ENCODE measurements around the gene NUP214.

DNA sequence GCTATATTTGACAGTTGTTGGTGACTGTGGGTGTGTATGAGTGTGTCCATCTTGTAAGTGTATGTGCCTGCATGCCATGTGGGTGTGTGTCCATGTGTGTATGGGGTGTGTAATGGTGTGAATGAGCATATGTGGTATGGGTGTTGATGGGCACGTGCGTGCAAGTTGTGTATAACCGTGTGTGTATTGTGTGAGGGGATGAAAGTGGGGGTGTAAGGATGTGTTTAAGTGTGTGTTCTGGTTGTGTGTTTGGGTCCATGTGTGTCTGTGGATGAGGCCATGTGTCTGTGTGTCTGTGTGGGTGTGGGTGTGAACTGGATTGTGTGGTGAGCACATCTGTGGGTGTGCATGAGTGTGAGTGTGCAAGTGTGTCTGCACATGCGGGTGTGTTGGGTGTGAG is 156.8 kb downstream of the NUP214 start:
- TF ChIP-seq, protein P1, sequence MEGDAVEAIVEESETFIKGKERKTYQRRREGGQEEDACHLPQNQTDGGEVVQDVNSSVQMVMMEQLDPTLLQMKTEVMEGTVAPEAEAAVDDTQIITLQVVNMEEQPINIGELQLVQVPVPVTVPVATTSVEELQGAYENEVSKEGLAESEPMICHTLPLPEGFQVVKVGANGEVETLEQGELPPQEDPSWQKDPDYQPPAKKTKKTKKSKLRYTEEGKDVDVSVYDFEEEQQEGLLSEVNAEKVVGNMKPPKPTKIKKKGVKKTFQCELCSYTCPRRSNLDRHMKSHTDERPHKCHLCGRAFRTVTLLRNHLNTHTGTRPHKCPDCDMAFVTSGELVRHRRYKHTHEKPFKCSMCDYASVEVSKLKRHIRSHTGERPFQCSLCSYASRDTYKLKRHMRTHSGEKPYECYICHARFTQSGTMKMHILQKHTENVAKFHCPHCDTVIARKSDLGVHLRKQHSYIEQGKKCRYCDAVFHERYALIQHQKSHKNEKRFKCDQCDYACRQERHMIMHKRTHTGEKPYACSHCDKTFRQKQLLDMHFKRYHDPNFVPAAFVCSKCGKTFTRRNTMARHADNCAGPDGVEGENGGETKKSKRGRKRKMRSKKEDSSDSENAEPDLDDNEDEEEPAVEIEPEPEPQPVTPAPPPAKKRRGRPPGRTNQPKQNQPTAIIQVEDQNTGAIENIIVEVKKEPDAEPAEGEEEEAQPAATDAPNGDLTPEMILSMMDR (IDR thresholded peaks at IDR 0.05) = no peak
- no peak for TF ChIP-seq ZFX (IDR thresholded peaks at IDR 0.05; ENCODE audit: borderline replicate concordance)
